GM10248 (cell line): ENCODE data around the gene CEP19.

Experiments used
- CTCF ChIA-PET: fragments of 300-600 bp; sonication (Branson Sonifier 250); formaldehyde crosslinking; extraction: SDS; loops from one replicate; lab custom pipeline; 2021; ENCODE audit warnings: antibody characterized with exemption; lab: Yijun Ruan, JAX
- POLR2A ChIA-PET: fragments of 350-650 bp; sonication (Branson Sonifier 250); formaldehyde crosslinking; extraction: SDS; loops from one replicate; lab custom pipeline; 2020; ENCODE audit warnings: antibody characterized with exemption; lab: Yijun Ruan, JAX
- DNase-seq: peaks from one replicate; pipeline ENCODE4 v3.0.0; 2012; ENCODE audit errors: extremely low spot score
- TF ChIP-seq, protein P1 (sequence below): IDR thresholded peaks from 2 replicates; pipeline ENCODE4 v1.5.1; 2012; ENCODE audit warnings: mild to moderate bottlenecking, low read depth; ENCODE audit errors: extremely low read depth, missing control alignments, control extremely low read depth

Gene CEP19

DNA sequence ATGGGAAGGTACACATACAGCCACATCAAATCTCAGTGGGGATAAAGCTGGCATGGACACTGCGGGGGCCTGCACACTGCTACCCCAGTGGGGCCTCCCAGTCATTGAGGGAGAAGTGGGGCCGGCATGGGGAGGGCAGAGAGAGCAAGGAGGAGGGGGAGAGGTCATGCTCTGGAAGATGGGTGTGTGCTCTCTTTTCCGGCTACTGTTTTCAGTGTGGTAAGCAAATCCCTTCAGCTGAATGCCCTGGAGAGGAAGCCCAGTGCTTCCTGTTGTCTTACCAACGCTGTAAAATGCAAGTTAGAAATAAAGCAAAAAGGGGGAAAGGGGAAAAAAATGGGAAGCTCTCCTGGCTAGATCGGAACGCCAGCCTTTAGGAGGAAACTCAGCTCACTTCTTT is 41.7 kb downstream of the CEP19 start:
- ChIA-PET POLR2A (no interaction called here), CTCF (interaction anchor here (1.8 kb wide), 2 partner anchors 10 to 21 kb away, joined by 4 to 6 read pairs; no protein-coding TSS in a partner anchor)
- no peak for DNase-seq
- TF ChIP-seq, protein P1, sequence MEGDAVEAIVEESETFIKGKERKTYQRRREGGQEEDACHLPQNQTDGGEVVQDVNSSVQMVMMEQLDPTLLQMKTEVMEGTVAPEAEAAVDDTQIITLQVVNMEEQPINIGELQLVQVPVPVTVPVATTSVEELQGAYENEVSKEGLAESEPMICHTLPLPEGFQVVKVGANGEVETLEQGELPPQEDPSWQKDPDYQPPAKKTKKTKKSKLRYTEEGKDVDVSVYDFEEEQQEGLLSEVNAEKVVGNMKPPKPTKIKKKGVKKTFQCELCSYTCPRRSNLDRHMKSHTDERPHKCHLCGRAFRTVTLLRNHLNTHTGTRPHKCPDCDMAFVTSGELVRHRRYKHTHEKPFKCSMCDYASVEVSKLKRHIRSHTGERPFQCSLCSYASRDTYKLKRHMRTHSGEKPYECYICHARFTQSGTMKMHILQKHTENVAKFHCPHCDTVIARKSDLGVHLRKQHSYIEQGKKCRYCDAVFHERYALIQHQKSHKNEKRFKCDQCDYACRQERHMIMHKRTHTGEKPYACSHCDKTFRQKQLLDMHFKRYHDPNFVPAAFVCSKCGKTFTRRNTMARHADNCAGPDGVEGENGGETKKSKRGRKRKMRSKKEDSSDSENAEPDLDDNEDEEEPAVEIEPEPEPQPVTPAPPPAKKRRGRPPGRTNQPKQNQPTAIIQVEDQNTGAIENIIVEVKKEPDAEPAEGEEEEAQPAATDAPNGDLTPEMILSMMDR, result no peak

DNA sequence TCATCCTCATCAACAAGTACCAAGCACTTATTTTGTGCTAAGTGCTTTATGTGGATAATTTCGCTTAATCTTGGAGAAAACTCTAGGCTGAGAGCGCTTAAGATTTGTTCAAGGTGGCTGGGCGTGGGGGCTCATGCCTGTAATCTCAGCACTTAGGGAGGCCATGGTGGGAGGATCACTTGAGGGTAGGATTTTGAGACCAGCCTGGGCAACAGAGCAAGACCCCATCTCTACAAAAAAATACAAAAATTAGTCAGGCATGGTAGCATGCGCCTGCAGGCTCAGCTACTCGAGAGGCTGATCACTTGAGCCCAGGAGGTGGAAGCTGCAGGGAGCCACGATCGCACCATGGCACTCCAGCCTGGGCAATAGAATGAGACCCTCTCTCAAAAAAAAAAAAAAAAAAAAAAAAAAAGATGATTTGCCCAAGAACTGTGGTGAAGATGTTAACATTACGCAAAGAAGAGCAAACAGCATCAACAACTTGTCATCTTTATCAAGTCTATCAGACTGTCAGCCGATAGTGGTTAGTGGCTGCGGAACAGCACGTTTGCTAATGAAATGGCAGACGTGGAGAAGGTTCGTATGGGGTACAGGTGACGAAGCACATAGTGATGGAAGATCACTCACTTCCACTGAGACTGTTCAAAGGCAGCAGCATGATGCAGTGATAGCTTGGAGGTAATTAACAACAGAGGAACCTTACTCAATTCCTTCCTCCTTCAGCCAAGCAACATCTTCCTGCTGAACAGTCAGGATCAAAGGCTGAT is 44.8 kb downstream of the CEP19 start:
- ChIA-PET POLR2A (no interaction called here), CTCF (interaction anchor here (1.0 kb wide), 1 partner anchor 10 kb away, joined by 3 read pairs; no protein-coding TSS in a partner anchor)
- TF ChIP-seq, protein P1, result no peak
- no peak for DNase-seq

DNA sequence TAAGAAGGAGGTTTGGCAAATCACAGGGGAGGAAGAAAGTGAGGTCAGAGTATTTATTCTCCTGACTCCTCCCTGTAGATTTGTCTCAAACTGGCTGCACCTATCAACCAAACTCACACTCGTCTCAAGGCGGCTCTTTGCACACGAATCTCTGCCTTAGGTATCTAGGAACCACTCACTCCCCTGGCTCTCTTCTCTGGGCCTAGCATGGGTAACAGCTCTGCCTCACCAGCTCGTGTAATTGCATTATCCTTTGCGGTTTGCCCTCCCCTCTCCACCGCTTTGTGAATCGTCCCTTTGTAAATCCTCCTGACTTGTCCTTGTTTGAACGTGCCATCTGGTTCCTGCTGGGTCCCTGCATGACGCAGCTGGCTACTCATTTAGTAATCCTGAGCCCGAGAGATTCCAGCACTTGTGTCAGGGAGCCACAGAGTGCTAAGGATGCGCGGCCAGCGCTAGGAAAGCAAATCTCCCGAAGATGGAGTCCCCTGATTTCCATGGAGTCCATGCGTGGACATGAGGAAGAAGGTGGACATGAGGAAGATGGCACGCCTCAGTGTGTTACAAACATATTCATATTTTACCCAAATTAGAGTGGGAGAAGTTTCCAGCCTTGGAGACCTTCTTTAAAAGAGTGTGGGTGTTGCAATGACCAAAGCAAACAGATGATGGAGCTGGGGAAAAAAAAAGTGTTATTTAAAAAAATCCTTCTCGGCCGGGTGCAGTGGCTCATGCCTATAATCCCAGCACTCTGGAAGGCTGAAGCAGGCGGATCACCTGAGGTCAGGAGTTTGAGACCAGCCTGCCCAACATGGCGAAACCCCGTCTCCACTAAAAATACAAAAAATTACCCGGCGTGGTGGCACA is 45.8 kb downstream of the CEP19 start:
- DNase-seq, result no peak
- CTCF ChIA-PET, result interaction anchor here (2.0 kb wide), 1 partner anchor 19 kb away, joined by 9 read pairs; no protein-coding TSS in a partner anchor
- TF ChIP-seq, protein P1, result no peak
- POLR2A ChIA-PET, result no interaction called here

DNA sequence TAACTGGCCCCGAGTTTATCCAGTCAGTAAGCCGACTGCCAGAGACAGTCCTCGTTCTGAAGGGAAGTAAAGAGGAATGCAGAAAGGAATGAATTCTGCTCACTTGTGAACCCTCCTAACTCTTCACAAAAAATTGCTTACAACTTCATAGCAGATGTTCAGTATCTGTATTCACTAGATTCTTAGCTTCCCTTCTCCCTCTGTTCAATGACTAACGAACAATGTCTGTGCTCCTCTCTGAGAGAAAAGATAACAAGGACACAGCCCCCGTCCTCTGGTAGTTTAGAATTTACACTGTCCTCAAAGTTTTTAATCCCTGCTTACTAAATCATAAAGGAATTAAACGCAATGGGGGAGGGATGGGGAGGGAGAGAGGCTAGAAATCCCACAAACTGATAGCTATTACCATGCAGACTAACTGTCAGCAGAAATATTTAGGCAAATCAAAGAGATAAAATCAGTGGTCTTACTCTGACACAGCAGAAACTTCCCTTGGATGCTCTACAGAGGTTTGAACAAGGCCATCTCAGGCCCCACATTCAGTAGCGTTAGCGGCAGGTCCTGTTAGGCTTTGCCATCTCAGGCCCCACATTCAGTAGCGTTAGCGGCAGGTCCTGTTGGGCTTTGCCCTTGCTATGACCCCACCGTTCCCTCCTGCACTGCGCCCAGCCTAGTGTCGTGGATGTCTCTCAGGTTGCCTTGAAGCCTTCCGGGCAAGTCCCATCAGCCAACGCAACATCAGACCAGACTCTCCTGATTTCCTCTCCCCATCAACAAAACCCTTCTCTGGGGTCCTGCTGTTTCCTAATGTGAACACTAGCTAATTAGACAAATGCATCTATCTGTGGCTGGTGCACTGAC is 49.1 kb downstream of the CEP19 start:
- TF ChIP-seq, protein P1, result no peak
- CTCF ChIA-PET, result interaction anchor here (0.8 to 1.5 kb wide), 5 partner anchors 8 to 22 kb away, joined by 3 to 4 read pairs (median 3); no protein-coding TSS in a partner anchor
- no peak for DNase-seq
- POLR2A ChIA-PET, result no interaction called here

DNA sequence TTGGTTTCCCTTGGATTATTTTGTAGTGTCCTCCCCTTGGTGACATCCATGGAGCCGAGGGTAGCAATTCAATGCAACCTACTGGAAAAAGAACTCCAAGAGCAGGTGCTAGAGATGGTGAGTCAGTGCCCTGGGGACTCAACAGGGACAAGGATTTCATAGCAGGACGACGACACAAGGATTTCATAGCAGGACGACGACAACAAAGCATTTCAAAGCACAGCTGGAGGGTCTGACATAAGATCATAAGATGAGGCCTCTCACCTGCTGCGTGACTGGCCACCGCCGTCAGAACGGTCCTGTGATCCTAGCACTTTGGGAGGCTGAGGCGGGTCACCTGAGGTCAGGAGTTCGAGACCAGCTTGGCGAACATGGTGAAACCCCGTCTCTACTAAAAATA is 50.0 kb downstream of the CEP19 start:
- TF ChIP-seq, protein P1, result no peak
- no peak for DNase-seq
- ChIA-PET CTCF (interaction anchor here (1.5 kb wide), 1 partner anchor 9 kb away, joined by 3 read pairs; no protein-coding TSS in a partner anchor), POLR2A (no interaction called here)

DNA sequence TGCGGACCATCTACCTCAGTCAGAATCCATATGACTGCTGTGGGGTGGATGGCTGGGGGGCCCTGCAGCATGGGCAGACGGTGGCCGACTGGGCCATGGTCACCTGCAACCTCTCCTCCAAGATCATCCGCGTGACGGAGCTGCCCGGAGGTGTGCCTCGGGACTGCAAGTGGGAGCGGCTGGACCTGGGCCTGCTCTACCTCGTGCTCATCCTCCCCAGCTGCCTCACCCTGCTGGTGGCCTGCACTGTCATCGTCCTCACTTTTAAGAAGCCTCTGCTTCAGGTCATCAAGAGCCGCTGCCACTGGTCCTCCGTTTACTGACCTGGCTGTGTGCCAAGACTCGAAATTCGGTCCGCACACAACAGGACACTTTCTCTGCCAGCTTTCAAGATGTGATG is 50.6 kb downstream of the CEP19 start:
- ChIA-PET POLR2A (no interaction called here), CTCF (interaction anchor here (1.1 to 1.5 kb wide), 2 partner anchors 10 to 139 kb away, joined by 3 read pairs; no protein-coding TSS in a partner anchor)
- TF ChIP-seq, protein P1, result no peak
- DNase-seq, result no peak
